Fibroblast of mammary gland (primary cell): ENCODE measurements around the gene AGPAT1.

Source experiments
- DNase-seq: peaks from one replicate; pipeline ENCODE4 v3.0.0-alpha.2; 2010; ENCODE audit warnings: low read depth
- H3K4me3 ChIP-seq: 2 replicates; pipeline ENCODE4 v1.5.1; 2011; ENCODE audit warnings: low read depth, mild to moderate bottlenecking, low read length, moderate library complexity; ENCODE audit not compliant: control insufficient read depth
- TF ChIP-seq, protein P1 (sequence below): conservative IDR thresholded peaks from 2 replicates; pipeline ENCODE4 v1.5.1; 2011; ENCODE audit warnings: low read depth, low read length, inconsistent platforms; ENCODE audit not compliant: control insufficient read depth, insufficient read depth

The AGPAT1 gene

GRCh38 chr6:32218167-32218566 lies 42.3 kb upstream of the AGPAT1 start:
- no peak overlapping the region for H3K4me3 ChIP-seq
- DNase-seq = no peak
- TF ChIP-seq, protein P1, sequence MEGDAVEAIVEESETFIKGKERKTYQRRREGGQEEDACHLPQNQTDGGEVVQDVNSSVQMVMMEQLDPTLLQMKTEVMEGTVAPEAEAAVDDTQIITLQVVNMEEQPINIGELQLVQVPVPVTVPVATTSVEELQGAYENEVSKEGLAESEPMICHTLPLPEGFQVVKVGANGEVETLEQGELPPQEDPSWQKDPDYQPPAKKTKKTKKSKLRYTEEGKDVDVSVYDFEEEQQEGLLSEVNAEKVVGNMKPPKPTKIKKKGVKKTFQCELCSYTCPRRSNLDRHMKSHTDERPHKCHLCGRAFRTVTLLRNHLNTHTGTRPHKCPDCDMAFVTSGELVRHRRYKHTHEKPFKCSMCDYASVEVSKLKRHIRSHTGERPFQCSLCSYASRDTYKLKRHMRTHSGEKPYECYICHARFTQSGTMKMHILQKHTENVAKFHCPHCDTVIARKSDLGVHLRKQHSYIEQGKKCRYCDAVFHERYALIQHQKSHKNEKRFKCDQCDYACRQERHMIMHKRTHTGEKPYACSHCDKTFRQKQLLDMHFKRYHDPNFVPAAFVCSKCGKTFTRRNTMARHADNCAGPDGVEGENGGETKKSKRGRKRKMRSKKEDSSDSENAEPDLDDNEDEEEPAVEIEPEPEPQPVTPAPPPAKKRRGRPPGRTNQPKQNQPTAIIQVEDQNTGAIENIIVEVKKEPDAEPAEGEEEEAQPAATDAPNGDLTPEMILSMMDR = no peak

GRCh38 chr6:32216998-32217397 lies 41.1 kb upstream of the AGPAT1 start:
- TF ChIP-seq, protein P1 = no peak
- no peak overlapping the region for H3K4me3 ChIP-seq
- no peak for DNase-seq

- TF ChIP-seq, protein P1 = no peak
- DNase-seq = no peak
- H3K4me3 ChIP-seq = no peak overlapping the region
Measured at GRCh38 chr6:32216285-32216684, 40.4 kb upstream of the AGPAT1 start.

GRCh38 chr6:32215617-32216016 lies 39.7 kb upstream of the AGPAT1 start:
- no peak for DNase-seq
- TF ChIP-seq, protein P1 = no peak
- H3K4me3 ChIP-seq = no peak overlapping the region

- no peak for DNase-seq
- TF ChIP-seq, protein P1 = no peak
- H3K4me3 ChIP-seq = no peak overlapping the region
Measured at GRCh38 chr6:32214126-32214525, 38.2 kb upstream of the AGPAT1 start.

DNA sequence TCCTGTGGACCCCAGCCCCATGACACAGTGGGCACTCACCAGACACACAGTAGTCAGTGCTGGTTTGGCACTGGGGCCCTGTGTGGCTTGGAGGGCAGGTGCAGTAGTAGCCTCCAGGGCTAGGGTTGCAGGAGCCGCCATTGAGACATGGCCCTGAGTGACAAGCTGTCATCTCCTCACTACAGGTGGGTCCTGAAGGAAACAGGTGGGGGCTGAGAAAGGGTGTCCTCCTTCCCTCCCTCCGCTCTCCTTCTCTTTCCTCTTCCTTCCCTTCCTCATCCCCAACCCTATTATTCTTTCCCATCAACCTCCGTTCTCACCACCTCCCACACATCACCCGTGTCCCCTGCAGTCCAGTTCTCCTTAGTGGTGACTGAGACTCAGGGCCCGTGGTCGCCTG lies 37.8 kb upstream of the AGPAT1 start:
- no peak overlapping the region for H3K4me3 ChIP-seq
- DNase-seq = no peak
- TF ChIP-seq, protein P1 = no peak
